Astrocyte of the cerebellum (primary cell): Measurements from ENCODE around the gene WASF2.

Experiments
- DNase-seq: peaks from one replicate; pipeline ENCODE4 v3.0.0-alpha.2; 2011; ENCODE audit warnings: low read depth
- H3K4me3 ChIP-seq: 2 replicates; pipeline ENCODE4 v1.5.1; 2011; ENCODE audit warnings: mild to moderate bottlenecking, low read depth, low read length, moderate library complexity
- CTCF ChIP-seq: IDR thresholded peaks from 2 replicates; pipeline ENCODE4 v1.5.1; 2012; ENCODE audit warnings: low read length, low read depth, moderate library complexity, mild to moderate bottlenecking; ENCODE audit errors: missing control alignments
- in situ Hi-C: cut with HindIII; loops from 2 replicates; pipeline ENCODE4 v1.10.0; 2017; ENCODE audit warnings: low sequenced_read_pairs

Gene WASF2

GRCh38 chr1:27358038-27358927 lies 131.7 kb downstream of the WASF2 start:
- in situ Hi-C loops, result no loop called here
- no peak for DNase-seq
- TF ChIP-seq CTCF, result no peak
- no peak overlapping the region for H3K4me3 ChIP-seq

DNA sequence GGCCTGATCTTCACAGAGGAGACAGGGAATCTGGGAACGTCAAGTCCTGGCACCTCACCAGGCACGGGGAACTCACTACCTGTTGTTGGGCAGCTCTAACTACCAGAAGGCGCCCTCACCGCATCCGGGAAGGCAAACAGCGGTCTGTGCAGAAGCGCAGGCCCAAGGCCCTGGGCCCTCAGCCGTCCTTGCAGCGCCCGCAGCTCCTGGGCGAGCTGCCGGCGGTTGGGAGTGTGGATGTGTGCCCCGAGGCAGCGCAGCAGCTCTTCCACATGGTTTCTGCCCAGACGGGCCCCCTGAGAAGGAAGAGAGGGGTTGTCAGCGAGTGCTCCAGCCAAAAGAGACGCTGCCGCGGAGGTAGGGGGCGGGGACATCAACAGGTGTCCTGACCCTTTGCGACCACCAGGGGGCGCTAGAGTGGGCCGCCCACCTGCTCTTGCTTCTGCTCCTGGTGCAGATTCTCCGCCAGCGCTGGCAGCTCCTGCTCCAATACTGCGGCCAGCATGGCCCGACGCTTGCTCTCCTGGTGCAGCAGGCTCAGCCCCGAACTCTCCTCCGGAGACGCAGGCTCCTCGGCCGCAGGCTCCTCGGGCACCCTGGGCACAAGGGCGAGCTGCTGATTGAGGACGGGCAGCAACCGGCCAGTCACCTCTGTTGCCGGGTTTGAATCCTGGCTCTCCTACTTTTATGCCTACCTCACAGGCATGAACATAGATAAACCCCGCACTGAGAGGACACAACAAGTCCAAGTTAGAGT lies 132.5 kb downstream of the WASF2 start:
- in situ Hi-C loops, result no loop called here
- peak; percentile 86 for TF ChIP-seq CTCF
- no peak overlapping the region for H3K4me3 ChIP-seq
- DNase-seq, result peak; percentile 29

- DNase-seq, result no peak
Observed at GRCh38 chr1:27356619-27357280, 133.2 kb downstream of the WASF2 start.

DNA sequence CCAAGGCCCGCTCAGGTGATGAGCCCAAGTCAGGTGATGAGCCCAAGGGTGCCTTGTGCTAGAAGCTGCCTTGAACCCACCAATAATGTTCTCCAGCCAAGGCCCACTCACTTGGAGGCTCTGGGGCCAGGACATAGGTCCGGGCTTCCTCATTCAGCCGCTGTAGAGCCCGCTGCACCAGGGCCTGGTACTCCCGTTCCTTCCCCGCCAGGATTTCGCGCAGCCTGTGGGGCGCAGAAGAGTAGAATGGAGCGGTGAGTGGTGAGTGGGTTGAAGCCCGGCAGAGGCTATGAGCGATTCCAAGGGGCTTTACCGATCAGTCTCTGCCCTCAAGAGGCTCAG lies 133.7 kb downstream of the WASF2 start:
- in situ Hi-C loops, result no loop called here
- no peak for DNase-seq
- no peak overlapping the region for H3K4me3 ChIP-seq
- TF ChIP-seq CTCF, result no peak

More at GRCh38 chr1:27356619-27357280, 133.2 kb downstream of the WASF2 start:
- in situ Hi-C loops, result no loop called here
- H3K4me3 ChIP-seq, result no peak overlapping the region
- no peak for TF ChIP-seq CTCF

GRCh38 chr1:27355683-27356082 lies 134.3 kb downstream of the WASF2 start:
- in situ Hi-C loops, result no loop called here
- TF ChIP-seq CTCF, result no peak
- H3K4me3 ChIP-seq, result no peak overlapping the region
- DNase-seq, result no peak
